ENCODE data around the gene MPDU1. TPM values are rescaled to one million over a fixed set of nuclear protein-coding genes. Genes with fewer than 3 reads are reported as not detected.
"Not testable (repeated sequence)": the region's sequence is repeated elsewhere in the genome, so short reads cannot be mapped to it uniquely, and the experiment has no call there.

Gene MPDU1
- polyA plus RNA-seq, 3 donors, result 103 to 119 (median 114) TPM

DNA sequence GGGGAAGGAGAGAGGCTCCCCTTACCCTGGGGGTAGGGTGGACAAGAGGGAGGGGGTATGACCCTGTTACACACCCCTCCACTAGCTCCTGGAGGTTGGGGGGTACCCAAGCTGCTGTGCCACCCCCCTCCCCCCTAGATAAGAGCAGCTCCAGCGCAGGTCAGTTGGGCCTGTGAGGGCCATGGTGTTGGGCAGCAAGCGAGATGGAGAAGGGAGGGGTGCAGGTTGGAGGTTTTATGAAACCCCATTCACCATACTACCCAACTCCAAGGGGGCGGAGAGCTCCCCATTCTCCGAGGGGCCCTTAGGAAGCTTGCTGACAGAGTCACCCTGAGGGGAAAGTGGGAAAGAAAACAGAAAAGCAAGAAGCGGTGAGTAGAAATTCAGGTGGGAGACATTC lies 7.9 kb downstream of the MPDU1 start:
- DNase-seq (ENCODE audit: extremely low read depth in 1 of 11, low read depth in 9 of 11, low spot score in 4 of 11), result no peak

DNA sequence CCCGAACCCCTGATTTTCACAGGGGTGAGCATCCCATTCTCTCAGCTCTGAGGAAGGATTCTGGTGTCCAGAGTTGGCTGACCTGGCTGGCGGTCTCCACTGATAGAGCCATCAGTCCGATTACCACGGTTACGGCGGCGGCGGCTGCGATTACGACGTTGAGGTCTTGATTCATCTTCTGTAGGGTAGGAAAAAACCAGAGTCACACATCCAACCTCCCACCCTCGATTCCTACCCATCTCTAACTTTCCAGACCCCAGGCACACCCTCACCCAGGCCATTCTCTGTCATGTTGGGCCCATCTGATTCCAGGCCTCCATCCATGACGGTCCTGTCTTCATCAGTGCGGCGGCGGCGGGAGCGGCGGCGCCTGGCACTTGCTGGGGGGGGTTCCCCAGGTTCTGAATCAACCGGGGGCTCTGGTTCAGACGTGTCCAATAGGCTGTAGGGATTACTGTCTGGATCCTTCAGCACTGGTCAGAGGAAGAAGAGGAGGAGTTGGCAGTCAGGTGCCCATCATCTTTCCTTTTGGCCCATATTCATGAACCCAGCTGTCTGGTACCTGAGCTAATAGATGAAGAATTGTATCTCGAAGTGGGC lies 8.9 kb downstream of the MPDU1 start:
- DNase-seq (ENCODE audit: extremely low read depth in 1 of 11, low read depth in 9 of 11, low spot score in 4 of 11), result no peak

DNA sequence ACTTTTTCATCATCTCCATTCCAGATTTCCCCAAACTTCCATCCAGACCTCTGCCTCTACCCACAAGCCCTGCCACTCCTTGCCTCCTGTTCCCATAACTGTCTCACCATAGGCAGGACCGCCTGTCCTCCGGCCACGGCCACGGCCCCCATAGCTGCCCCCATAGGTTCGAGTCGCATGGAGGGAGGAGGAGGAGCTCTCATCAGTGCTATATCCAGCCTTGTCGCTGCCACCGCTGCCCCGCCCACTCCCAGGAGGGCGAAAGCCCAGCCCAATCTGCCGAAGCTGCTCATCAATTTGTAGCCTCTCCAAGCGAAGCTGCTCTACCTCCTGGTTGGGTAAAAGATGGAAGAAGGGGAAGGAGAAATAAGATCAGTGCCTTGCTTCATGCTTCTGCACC lies 9.6 kb downstream of the MPDU1 start:
- no peak for DNase-seq (ENCODE audit: extremely low read depth in 1 of 11, low read depth in 9 of 11, low spot score in 4 of 11)

DNA sequence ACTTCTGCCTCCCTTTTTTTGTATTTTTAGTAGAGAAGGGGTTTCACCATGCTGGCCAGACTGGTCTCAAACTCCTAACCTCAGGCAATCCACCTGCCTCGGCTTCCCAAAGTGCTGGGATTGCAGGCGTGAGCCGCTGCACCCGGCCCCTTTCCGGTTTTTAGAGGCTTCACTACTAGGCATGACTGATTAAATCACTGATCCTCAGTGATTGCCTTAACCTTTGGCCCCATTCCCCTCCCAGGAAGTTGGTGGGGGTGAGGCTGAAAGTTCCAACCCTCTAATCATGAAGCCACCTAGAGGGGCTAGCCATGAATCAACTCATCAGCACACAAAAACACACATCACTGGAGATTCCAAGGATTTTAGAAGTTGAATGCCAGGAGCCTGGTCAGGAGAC lies 13.9 kb downstream of the MPDU1 start:
- not testable (repeated sequence) for DNase-seq (ENCODE audit: extremely low read depth in 1 of 11, low read depth in 9 of 11, low spot score in 4 of 11)

GRCh38 chr17:7606280-7606679 lies 22.6 kb downstream of the MPDU1 start:
- DNase-seq (ENCODE audit: extremely low read depth in 1 of 11, low read depth in 9 of 11, low spot score in 4 of 11), result no peak

DNA sequence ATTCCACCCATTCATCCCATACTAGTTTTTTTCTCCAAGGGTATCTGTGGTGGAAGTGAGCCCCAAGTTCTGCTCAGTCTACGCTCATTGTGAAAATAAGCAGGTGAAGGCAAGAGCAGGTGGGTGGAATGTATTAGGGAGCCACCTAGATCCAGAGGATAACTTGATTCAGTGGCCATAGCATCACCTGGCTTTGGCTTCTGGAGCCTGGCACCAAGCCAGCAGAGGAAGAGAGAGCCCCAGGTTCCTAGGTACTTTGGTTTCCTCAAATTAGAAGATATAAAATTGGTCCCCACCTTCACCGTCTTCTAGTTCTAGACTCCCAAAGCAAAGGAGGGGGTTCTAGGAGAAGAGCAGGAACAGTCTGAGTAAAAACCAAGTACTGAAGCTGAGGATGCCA lies 27.0 kb downstream of the MPDU1 start:
- DNase-seq (ENCODE audit: extremely low read depth in 1 of 11, low read depth in 9 of 11, low spot score in 4 of 11), result no peak

GRCh38 chr17:7611635-7612293 lies 28.1 kb downstream of the MPDU1 start:
- DNase-seq (ENCODE audit: extremely low read depth in 1 of 11, low read depth in 9 of 11, low spot score in 4 of 11), result no peak

DNA sequence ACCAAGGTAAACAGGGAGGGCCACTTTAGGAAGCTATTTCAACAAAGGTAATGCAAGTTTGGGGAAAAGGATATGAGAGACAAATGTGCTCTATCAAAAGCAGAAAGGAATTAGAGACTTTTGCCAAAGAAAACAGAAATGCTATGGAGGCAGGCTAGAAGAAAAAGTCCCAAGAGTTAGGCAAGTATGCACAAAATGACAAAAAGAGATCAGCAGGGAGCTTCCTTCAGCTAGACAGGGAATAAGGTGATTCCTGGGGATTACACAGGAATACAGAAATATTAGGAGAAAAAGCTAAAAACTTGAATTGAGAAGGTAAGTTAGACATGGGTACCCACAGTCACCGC lies 28.6 kb downstream of the MPDU1 start:
- DNase-seq (ENCODE audit: extremely low read depth in 1 of 11, low read depth in 9 of 11, low spot score in 4 of 11), result no peak

GRCh38 chr17:7613769-7614424 lies 30.2 kb downstream of the MPDU1 start:
- DNase-seq (ENCODE audit: extremely low read depth in 1 of 11, low read depth in 9 of 11, low spot score in 4 of 11), result no peak

DNA sequence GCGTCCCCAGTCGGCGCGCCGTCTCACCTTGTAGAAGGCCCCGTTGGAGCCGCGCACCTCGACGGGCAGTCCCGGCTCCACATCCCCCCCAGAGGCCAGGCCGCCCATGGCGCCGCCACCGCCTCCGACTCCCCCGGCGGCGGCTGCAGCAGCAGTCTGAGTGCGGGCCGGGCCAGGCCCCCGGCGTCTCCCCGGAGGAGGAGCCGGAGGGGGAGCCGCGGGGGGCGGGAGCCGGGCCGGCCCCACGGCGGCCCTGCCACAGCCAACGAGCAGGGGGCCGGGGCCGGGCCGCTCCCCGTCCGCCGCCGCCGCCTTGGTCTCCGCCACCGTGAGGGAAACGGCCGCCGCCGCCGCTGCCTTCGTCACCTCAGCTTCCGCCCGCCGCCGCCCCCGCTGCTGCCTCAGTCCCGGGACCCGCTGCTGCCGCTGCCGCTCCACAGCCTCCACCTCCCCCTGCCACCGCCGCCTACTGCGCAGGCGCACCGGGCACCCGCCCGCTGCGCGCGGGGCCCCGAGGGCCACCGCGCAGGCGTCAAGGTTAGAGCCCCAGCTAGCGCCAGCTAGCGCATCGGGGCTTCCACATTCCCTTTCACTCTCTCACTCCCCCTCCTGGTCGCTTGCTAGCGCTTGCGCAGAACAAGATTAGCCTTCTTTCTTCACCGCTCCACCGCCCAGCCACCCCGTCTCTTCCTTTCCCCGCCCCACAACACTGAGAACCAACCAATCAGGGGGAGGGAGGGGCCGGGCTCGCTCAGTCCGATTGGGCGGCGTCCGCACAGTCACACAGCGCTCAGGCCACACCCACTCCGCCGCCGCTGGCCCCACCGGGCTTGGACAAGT lies 31.0 kb downstream of the MPDU1 start, which contains the start of gene FXR2:
Gene FXR2 (minus strand): TSS at position 473 of the 840 bp plus-strand sequence. CDS start 365 bp downstream, at position 108.
- peak; percentile 99 to 100 (median 100) for DNase-seq (ENCODE audit: extremely low read depth in 1 of 11, low read depth in 9 of 11, low spot score in 4 of 11)

DNA sequence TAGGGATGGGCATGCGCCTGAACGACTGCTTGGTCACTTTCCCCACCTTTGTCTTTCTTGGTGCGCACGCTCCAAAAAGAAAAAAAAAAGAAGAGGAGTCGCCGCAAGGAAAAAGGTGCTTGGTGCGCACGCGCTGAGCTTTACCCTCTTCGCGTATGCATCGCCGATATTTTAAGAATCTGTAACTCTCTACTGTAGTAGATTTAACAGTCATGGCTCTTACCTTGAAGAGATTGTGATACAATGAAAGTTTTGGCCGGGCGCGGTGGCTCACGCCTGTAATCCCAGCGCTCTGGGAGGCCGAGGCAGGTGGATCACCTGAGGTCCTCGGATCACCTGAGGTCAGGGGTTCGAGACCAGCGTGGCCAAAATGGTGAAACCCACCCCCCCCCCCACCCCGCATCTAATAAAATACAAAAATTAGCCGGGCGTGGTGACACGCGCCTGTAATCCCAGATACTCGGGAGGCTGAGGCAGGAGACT lies 31.7 kb downstream of the MPDU1 start:
- DNase-seq (ENCODE audit: extremely low read depth in 1 of 11, low read depth in 9 of 11, low spot score in 4 of 11), result no peak

DNA sequence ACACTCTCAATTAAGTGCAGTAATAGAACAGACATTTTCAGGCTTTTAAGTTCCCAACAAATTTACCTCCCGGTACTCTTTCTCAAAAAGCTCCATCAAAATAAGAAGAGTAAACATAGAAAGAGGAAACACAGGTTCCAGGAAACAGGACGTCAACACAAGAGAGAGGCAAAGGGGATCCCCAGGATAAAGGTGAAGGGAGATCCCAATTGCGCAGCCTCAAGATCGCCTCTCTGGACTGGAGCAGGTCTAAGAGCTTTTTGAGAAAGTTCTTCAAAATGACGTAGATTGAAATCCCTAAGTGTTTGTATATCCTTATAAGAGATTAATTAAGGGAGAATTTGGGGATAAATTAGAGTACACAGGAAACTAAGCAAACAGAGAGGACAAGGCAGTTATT lies 35.0 kb downstream of the MPDU1 start:
- no peak for DNase-seq (ENCODE audit: extremely low read depth in 1 of 11, low read depth in 9 of 11, low spot score in 4 of 11)

- DNase-seq (ENCODE audit: extremely low read depth in 1 of 11, low read depth in 9 of 11, low spot score in 4 of 11), result no peak
Observed at GRCh38 chr17:7620835-7621234, 37.2 kb downstream of the MPDU1 start.

DNA sequence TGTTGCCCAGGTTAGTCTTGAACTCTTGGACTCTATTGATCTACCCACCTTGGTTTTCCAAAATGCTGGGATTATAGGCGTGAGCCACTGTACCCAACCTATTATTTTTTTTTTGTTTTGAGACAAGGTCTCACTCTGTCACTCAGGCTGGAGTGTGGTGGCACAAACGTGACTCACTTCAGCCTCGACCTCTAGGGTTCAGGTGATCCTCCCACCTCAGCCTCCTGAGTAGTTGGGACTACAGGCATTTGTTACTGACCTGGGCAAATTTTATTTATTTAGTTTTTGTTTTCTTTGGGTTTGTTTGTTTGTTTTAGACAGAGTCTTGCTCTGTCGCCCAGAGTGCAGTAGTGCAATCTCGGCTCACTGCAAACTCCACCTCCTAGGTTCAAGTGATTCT lies 40.0 kb downstream of the MPDU1 start:
- DNase-seq (ENCODE audit: extremely low read depth in 1 of 11, low read depth in 9 of 11, low spot score in 4 of 11), result no peak

GRCh38 chr17:7625749-7626148 lies 42.1 kb downstream of the MPDU1 start:
- not testable (repeated sequence) for DNase-seq (ENCODE audit: extremely low read depth in 1 of 11, low read depth in 9 of 11, low spot score in 4 of 11)

DNA sequence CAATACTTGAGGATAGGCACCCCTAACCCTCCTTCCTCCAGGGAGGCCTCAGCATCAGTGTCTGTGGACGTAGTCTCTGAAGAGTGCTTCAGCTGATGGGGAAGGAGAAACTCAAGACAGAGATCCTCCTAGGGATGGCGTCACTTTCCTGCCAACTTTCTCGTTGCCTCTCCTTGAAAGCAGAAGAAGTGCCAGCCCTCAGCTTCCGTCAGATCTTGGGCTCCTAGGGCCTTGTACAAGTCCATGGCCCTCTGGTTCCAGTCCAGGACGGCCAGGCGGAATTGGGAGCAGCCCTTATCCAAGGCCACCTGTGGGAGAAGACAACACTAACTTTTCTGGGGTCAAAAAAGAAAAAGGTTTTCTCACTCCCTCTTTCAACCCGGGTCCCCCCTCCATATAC lies 42.7 kb downstream of the MPDU1 start:
- no peak for DNase-seq (ENCODE audit: extremely low read depth in 1 of 11, low read depth in 9 of 11, low spot score in 4 of 11)

DNA sequence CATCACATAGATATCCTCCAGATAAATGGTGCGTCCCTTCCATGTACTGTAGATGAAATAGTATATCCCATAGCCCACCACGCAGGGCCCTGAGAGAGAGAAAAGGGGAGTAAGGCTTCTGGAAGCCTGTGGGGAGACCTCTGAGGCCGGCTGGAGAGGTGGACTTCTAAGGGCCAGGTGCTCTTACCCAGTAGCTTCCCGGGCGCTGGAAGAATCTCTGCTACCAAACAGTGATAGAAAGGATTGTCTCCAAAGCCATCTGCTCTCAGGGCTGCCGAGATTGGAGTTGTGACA lies 43.3 kb downstream of the MPDU1 start:
- no peak for DNase-seq (ENCODE audit: extremely low read depth in 1 of 11, low read depth in 9 of 11, low spot score in 4 of 11)

DNA sequence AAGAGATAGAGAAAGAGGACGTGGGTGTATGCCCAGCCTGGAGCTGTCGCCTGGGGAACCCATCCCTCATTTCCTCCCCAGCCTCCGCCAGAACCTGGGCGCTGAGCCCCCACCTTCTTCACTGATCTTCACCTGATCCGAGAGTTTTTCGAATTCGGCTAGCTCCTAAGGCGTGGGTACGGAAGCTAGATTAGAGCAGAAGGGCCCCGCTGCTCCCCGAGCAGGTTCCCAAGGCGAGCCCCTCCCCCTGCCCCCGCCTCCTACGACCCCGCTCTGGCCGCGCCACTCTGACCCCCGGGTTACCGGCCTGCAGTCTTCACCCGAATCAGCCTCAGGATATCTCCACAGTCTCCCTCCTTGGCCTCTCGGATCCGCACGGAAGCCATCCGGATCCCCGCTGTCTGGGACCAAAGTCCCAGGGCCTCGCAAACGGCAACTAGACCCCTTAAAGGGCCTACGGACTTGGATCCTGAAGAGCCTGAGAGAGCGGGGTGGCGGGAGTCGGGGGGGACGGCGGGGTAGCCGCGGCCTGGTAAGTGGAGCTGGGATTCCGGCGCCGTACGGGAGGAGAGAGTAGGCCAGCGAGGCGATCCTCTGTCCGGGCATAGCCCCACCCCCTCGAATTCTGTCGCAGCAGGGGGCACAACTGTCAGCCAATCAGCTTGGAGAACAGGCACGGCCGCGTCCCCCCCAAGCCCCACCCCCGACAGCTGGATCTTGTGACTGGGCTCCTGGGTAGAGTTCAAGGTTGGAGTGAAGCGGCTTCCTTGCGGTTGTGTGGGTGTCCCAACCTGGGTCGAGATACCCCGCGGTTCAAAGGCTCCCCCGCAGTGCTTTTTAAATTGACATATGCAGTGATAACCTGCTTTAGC lies 43.8 kb downstream of the MPDU1 start, which contains the start of gene SAT2:
Gene SAT2 (minus strand): TSS at position 572 of the 872 bp plus-strand sequence. CDS start 186 bp downstream, at position 386.
- peak; percentile 80 to 95 (median 90) for DNase-seq (ENCODE audit: extremely low read depth in 1 of 11, low read depth in 9 of 11, low spot score in 4 of 11)
